Cardiac fibroblast (primary cell): ENCODE measurements around the gene ARFGAP1.

Source experiments
- DNase-seq, 2 donors: peaks; one replicate each; pipeline versions ENCODE4 v3.0.0 to v3.0.0-alpha.2; 2010; ENCODE audit warnings: low read depth in 2 of 2
- H3K4me3 ChIP-seq, 2 donors: replicated peaks in 1 of 2; 1 replicate in 1 of 2; 2 replicates in 1 of 2; pipeline ENCODE4 v1.5.1; 2011; ENCODE audit warnings: low read depth in 2 of 2, low read length in 2 of 2, mild to moderate bottlenecking in 2 of 2, moderate library complexity in 1 of 2
- TF ChIP-seq, protein P1 (sequence below): IDR thresholded peaks from one replicate; pipeline ENCODE4 v1.5.1; 2011; ENCODE audit warnings: low read depth, mild to moderate bottlenecking, low read length, inconsistent platforms

ARFGAP1 gene

DNA sequence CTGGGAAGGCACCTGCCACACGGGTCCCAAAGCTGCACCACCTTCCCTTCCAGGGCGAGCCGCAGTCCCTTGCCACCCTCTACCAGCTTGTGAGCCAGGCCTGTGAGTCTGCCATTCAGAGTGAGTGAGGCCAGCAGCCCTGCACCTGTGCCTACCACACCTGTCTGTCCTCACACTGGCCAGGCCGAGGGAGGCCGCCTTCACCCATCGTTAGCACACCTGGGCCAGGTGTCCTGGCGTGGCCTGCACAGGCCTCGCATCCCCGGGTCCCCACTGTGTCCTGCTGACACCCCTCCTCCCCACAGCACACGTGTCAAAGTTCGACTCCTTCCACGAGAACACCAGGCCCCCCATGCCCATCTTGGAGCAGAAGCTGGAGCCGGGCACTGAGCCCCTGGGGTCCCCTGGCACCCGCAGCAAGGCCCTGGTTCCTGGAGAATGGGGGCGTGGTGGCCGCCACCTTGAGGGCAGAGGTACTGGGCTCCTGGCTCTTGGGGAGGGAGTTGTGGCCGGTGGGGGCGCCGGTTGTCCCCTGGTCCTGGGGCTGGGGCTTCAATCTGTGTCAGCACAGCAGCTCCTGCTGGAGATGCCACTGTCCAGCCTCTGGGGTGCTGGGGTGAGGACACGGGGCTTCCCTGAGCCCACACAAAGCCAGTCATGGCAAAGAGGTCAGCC lies 55.5 kb downstream of the ARFGAP1 start:
- TF ChIP-seq, protein P1, sequence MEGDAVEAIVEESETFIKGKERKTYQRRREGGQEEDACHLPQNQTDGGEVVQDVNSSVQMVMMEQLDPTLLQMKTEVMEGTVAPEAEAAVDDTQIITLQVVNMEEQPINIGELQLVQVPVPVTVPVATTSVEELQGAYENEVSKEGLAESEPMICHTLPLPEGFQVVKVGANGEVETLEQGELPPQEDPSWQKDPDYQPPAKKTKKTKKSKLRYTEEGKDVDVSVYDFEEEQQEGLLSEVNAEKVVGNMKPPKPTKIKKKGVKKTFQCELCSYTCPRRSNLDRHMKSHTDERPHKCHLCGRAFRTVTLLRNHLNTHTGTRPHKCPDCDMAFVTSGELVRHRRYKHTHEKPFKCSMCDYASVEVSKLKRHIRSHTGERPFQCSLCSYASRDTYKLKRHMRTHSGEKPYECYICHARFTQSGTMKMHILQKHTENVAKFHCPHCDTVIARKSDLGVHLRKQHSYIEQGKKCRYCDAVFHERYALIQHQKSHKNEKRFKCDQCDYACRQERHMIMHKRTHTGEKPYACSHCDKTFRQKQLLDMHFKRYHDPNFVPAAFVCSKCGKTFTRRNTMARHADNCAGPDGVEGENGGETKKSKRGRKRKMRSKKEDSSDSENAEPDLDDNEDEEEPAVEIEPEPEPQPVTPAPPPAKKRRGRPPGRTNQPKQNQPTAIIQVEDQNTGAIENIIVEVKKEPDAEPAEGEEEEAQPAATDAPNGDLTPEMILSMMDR = no peak
- no peak overlapping the region for H3K4me3 ChIP-seq
- no peak for DNase-seq

DNA sequence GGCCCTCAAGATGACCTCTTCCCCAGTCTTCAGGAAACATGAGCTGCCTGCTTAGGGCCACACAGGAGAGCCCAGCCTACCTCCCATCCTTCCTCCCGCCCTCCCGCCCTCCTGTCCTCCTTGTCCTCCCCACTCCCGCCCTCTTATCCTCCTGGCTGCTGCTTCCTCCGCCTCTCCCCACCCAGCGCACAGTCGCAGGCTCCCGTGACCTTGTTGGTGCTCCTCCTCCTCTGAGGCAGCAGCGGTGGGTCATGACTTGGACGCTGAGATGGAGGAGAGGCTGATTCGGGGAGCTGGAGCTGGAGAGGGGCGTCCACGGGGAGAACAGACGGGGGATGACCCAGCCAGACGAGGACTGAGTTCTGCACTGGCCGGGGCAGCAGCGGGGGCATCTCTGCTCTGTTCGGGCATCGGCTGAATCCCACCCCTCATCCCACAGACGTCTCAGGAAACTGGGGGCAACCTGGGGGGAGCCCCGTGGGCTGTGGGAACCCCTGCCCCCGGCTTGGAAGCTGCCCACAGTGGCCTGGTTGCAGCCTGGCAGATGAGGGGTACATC lies 56.2 kb downstream of the ARFGAP1 start:
- TF ChIP-seq, protein P1 = no peak
- DNase-seq = no peak
- H3K4me3 ChIP-seq = no peak overlapping the region

DNA sequence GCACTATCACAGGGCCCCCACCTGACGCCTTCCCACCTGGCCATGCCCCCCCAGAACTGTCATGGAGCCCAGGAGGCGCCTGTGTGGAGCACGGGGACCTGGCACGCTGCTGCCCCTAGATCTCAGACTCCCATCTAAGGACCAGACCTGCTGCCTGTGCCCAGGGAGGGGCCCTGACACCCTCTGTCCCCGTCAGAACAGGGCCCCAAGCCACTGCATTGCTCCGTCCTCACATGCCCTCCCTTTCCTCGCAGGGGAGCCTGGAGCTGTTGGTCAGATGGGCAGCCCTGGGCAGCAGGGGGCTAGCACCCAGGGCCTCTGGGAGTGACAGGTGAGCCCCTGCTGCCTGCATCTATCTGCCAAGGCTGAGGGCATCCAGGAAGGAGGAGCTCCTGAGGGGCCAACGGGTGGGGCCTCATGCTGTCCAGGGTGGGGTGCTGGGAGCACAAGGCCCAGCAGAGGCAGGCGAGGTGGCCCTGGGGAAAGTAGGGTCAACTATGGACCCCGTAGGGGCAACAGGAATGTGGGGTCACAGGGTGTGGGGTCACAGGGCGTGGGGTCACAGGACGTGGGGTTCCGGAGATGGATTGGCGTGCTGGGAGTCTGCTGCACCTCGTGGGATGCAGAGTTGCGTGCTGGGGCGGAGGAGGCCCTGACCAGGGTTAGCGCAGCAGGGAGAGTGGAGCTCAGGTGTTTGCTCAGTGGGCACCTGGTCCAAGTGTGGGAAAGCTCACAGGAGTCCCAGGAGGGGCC lies 56.9 kb downstream of the ARFGAP1 start:
- TF ChIP-seq, protein P1 = no peak
- no peak for DNase-seq
- no peak overlapping the region for H3K4me3 ChIP-seq

DNA sequence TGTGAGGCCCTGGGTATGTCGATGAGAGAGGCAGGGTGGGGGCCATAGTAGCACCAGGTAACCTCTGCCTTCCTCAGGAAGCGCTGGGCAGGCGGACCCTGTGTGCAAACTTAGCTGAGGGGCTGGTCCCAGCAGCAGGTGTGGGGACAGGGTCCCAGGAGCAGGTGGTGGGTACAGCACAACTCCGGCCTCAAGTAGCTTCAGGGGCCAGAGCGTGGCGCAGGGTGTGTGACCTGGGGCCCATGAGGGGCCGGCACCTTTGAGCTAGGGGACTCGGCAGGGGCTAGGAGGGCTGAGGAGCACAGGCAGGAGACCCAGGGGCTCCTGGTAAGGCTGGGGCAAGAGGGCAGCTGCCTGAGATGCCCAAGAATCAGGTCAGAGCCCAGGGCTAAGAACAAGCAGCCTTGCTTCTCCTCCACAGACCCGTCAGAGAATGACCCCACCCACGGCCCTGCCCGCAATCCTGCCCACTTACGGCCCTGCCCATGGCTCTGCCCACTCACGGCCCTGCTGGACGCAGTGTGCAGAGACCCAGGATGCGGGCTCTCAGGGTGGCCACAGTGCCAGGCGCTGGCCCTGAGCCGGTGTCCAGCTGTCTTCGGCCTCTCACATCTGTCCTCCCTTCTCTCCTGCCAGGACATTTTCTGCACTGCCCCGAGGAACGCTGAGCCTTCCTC lies 57.6 kb downstream of the ARFGAP1 start:
- DNase-seq = no peak
- TF ChIP-seq, protein P1 = no peak
- no peak overlapping the region for H3K4me3 ChIP-seq

DNA sequence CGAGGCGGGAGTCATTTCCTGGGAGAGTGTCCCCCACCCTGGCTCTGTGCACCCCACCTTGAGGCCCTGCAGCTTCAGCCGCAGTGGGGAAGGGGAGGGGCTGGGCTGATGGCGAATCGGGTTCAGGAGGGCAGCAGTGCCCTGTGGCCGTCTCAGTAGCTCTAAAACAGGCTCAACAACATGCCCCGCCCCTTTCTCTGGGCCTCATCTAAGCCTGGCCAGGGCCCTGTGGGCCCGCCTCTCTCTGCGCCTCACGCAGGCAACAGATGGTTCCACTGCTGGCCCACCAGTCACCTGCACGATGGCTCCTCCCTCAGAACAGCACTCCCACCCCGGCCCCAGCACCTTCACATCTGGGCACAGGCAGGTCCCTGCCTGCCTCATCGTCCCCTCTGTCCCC lies 58.3 kb downstream of the ARFGAP1 start:
- no peak overlapping the region for H3K4me3 ChIP-seq
- TF ChIP-seq, protein P1 = no peak
- DNase-seq = no peak

DNA sequence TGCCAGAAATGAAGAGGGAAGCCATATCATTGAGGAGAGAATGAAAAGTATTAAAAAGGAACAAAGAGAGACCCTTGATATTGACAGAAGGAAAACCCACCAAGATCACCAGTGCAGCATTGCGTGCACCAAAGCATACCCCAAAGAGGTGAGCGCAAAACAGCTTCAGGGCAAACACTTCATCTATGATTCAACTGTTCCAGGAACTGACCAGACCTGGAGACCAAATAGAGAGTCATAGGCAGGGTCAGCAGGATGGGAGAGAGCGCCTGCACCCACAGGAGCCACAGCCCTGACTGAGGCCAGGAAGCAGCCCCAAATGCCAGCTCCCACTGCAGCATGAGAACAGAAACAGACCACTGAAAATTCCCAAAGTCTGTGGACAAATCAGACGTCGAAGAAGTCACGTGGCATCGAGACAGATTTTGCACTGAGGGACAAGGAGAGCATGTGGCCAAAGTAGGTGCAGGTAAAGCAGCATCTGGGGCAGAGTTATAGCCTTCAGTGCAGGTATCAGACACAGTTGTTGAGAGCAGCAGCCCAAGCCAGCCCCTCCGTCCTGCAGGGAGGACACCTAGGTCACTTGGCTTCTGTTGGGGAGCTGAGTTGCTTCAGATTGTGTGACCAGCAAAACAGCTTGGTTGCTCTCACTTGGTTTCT lies 59.3 kb downstream of the ARFGAP1 start:
- no peak for DNase-seq
- TF ChIP-seq, protein P1 = no peak
- H3K4me3 ChIP-seq = no peak overlapping the region
